HUES48 (cell line): Measurements from ENCODE around the gene CCDC69.
"Not testable (repeated sequence)": the region's sequence is repeated elsewhere in the genome, so short reads cannot be mapped to it uniquely, and the experiment has no call there.

Experiments
- H3K27ac ChIP-seq: one replicate; pipeline ENCODE4 v1.7.0; 2013; ENCODE audit warnings: low read depth, low read length, inconsistent platforms
- H3K27me3 ChIP-seq: 2 replicates; pipeline ENCODE4 v1.6.1; 2013; ENCODE audit warnings: mild to moderate bottlenecking, low read length; ENCODE audit not compliant: control insufficient read depth, insufficient read depth
- H3K36me3 ChIP-seq: 2 replicates; pipeline ENCODE4 v1.6.1; 2013; ENCODE audit warnings: low read length; ENCODE audit not compliant: control insufficient read depth, insufficient read depth
- H3K4me1 ChIP-seq: 2 replicates; pipeline ENCODE4 v1.6.1; 2013; ENCODE audit warnings: mild to moderate bottlenecking, low read length; ENCODE audit not compliant: control insufficient read depth, insufficient read depth
- H3K4me3 ChIP-seq: 2 replicates; pipeline ENCODE4 v1.5.1; 2013; ENCODE audit warnings: mild to moderate bottlenecking, low read depth, low read length
- H3K9ac ChIP-seq: 2 replicates; pipeline ENCODE4 v1.6.1; 2013; ENCODE audit warnings: mild to moderate bottlenecking, low read depth, low read length, moderate library complexity
- H3K9me3 ChIP-seq: 2 replicates; pipeline ENCODE4 v1.6.1; 2013; ENCODE audit warnings: low read length; ENCODE audit not compliant: control insufficient read depth, insufficient read depth

Gene CCDC69

GRCh38 chr5:151208481-151208914 is 15.4 kb downstream of the CCDC69 start:
- H3K36me3 ChIP-seq, result no peaks in the 10 kb centered on the region
- no peaks in the 10 kb centered on the region for H3K27me3 ChIP-seq
- H3K4me3 ChIP-seq, result no peak overlapping the region
- no peak overlapping the region for H3K27ac ChIP-seq
- H3K9ac ChIP-seq, result no peak overlapping the region
- H3K4me1 ChIP-seq, result 0 out of 2 replicates have a peak, but pooled peaks cover under 1% of the 10 kb centered on the region
- H3K9me3 ChIP-seq, result no peaks in the 10 kb centered on the region

GRCh38 chr5:151205411-151205810 is 18.5 kb downstream of the CCDC69 start:
- H3K4me1 ChIP-seq, result no peaks in the 10 kb centered on the region
- no peak overlapping the region for H3K9ac ChIP-seq
- H3K27ac ChIP-seq, result no peak overlapping the region
- no peaks in the 10 kb centered on the region for H3K36me3 ChIP-seq
- no peaks in the 10 kb centered on the region for H3K9me3 ChIP-seq
- H3K27me3 ChIP-seq, result no peaks in the 10 kb centered on the region
- no peak overlapping the region for H3K4me3 ChIP-seq

GRCh38 chr5:151204051-151204450 is 19.8 kb downstream of the CCDC69 start:
- H3K4me1 ChIP-seq, result no peaks in the 10 kb centered on the region
- H3K9me3 ChIP-seq, result no peaks in the 10 kb centered on the region
- H3K36me3 ChIP-seq, result no peaks in the 10 kb centered on the region
- H3K9ac ChIP-seq, result no peak overlapping the region
- no peak overlapping the region for H3K4me3 ChIP-seq
- no peaks in the 10 kb centered on the region for H3K27me3 ChIP-seq
- no peak overlapping the region for H3K27ac ChIP-seq

- Histone ChIP-seq H3K27ac (no peak overlapping the region), H3K27me3 (no peaks in the 10 kb centered on the region)
Observed at GRCh38 chr5:151202381-151203139, 21.3 kb downstream of the CCDC69 start.

GRCh38 chr5:151200913-151201595 is 22.8 kb downstream of the CCDC69 start:
- no peaks in the 10 kb centered on the region for H3K9me3 ChIP-seq
- H3K36me3 ChIP-seq, result no peaks in the 10 kb centered on the region
- H3K4me1 ChIP-seq, result no peaks in the 10 kb centered on the region
- H3K9ac ChIP-seq, result no peak overlapping the region
- H3K4me3 ChIP-seq, result no peak overlapping the region
- H3K27ac ChIP-seq, result no peak overlapping the region
- no peaks in the 10 kb centered on the region for H3K27me3 ChIP-seq

More at GRCh38 chr5:151202381-151203139, 21.3 kb downstream of the CCDC69 start:
- H3K9ac ChIP-seq, result no peak overlapping the region
- H3K4me3 ChIP-seq, result no peak overlapping the region
- H3K4me1 ChIP-seq, result no peaks in the 10 kb centered on the region
- no peaks in the 10 kb centered on the region for H3K36me3 ChIP-seq
- no peaks in the 10 kb centered on the region for H3K9me3 ChIP-seq

GRCh38 chr5:151199581-151200185 is 24.2 kb downstream of the CCDC69 start:
- no peak overlapping the region for H3K27ac ChIP-seq
- H3K9me3 ChIP-seq, result no peaks in the 10 kb centered on the region
- H3K4me1 ChIP-seq, result no peaks in the 10 kb centered on the region
- H3K27me3 ChIP-seq, result no peaks in the 10 kb centered on the region
- H3K4me3 ChIP-seq, result no peak overlapping the region
- H3K9ac ChIP-seq, result no peak overlapping the region
- no peaks in the 10 kb centered on the region for H3K36me3 ChIP-seq

GRCh38 chr5:151198861-151199260 is 25.0 kb downstream of the CCDC69 start:
- H3K27ac ChIP-seq, result no peak overlapping the region
- no peak overlapping the region for H3K9ac ChIP-seq
- H3K9me3 ChIP-seq, result no peaks in the 10 kb centered on the region
- no peaks in the 10 kb centered on the region for H3K36me3 ChIP-seq
- H3K4me1 ChIP-seq, result no peaks in the 10 kb centered on the region
- no peak overlapping the region for H3K4me3 ChIP-seq
- no peaks in the 10 kb centered on the region for H3K27me3 ChIP-seq

- H3K9me3 ChIP-seq, H3K4me1 ChIP-seq, H3K9ac ChIP-seq, H3K4me3 ChIP-seq, H3K27me3 ChIP-seq, H3K36me3 ChIP-seq, H3K27ac ChIP-seq: not testable (repeated sequence)
Observed at GRCh38 chr5:151197291-151197600, 26.6 kb downstream of the CCDC69 start.

GRCh38 chr5:151196556-151197290 is 27.2 kb downstream of the CCDC69 start:
- no peaks in the 10 kb centered on the region for H3K36me3 ChIP-seq
- no peak overlapping the region for H3K4me3 ChIP-seq
- no peaks in the 10 kb centered on the region for H3K4me1 ChIP-seq
- no peak overlapping the region for H3K9ac ChIP-seq
- H3K27me3 ChIP-seq, result no peaks in the 10 kb centered on the region
- no peaks in the 10 kb centered on the region for H3K9me3 ChIP-seq
- no peak overlapping the region for H3K27ac ChIP-seq

GRCh38 chr5:151195622-151196021 is 28.3 kb downstream of the CCDC69 start:
- Histone ChIP-seq H3K4me1 (no peaks in the 10 kb centered on the region), H3K9me3 (no peaks in the 10 kb centered on the region), H3K27me3 (no peaks in the 10 kb centered on the region), H3K36me3 (no peaks in the 10 kb centered on the region), H3K9ac (no peak overlapping the region), H3K4me3 (no peak overlapping the region), H3K27ac (no peak overlapping the region)

GRCh38 chr5:151192626-151193025 is 31.3 kb downstream of the CCDC69 start:
- Histone ChIP-seq H3K36me3 (no peaks in the 10 kb centered on the region), H3K27me3 (no peaks in the 10 kb centered on the region), H3K9me3 (no peaks in the 10 kb centered on the region), H3K27ac (no peak overlapping the region), H3K9ac (no peak overlapping the region), H3K4me1 (no peaks in the 10 kb centered on the region), H3K4me3 (no peak overlapping the region)
